ENCODE results near the gene KLHL34. TPM values are rescaled to one million over a fixed set of nuclear protein-coding genes. Genes with fewer than 3 reads are reported as not detected.

Gene KLHL34
- polyA plus RNA-seq, 1 of the 3 experiments (the other 2 are of a cell fraction): not detected

- no peaks in the 10 kb centered on the region for H3K9me2 ChIP-seq
- H3K9ac ChIP-seq: no peak overlapping the region
- CTCF ChIA-PET: interaction anchor here (0.9 kb wide), 1 partner anchor 11 kb away, joined by 3 read pairs; no protein-coding TSS in a partner anchor
- H3K9me3 ChIP-seq: no peaks in the 10 kb centered on the region
- TF ChIP-seq RCOR1 (IDR thresholded peaks at IDR 0.05; ENCODE audit: low read length) (no peak), TCF12 (IDR thresholded peaks at IDR 0.05) (no peak)
- H3K36me3 ChIP-seq (replicated peaks in 1 of 2; ENCODE audit: control insufficient read depth in 1 of 2, insufficient read depth in 2 of 2, low read length in 1 of 2): no peaks in the 10 kb centered on the region
- DNase-seq: no peak
- H3K4me3 ChIP-seq (ENCODE audit: low read depth in 2 of 2, low read length in 1 of 2): no peak overlapping the region
- H3K27me3 ChIP-seq (ENCODE audit: insufficient read depth): no peaks in the 10 kb centered on the region
- H3K27ac ChIP-seq (ENCODE audit: low read depth in 2 of 2, low read length in 1 of 2): no peak overlapping the region; a peak in 1 of 4 replicates
- no peak overlapping the region for H3K4me2 ChIP-seq
- no peaks in the 10 kb centered on the region for H3F3A ChIP-seq (replicated peaks; ENCODE audit: insufficient read depth)
- no peaks in the 10 kb centered on the region for H3K79me2 ChIP-seq (ENCODE audit: insufficient read depth)
- H3K4me1 ChIP-seq (ENCODE audit: control insufficient read depth in 1 of 2, insufficient read depth in 2 of 2, low read depth in 1 of 2, low read length in 1 of 2): no peaks in the 10 kb centered on the region; a peak in 1 of 4 replicates
- POLR2A ChIA-PET: no interaction called here
- WGBS (ENCODE audit: low lambda C conversion rate): 46% methylated on average over 5 of the region's 5 CpGs
- no peaks in the 10 kb centered on the region for H4K20me1 ChIP-seq (ENCODE audit: insufficient read depth)
- H2AFZ ChIP-seq (ENCODE audit: low read depth): no peak overlapping the region
These were observed 42.1 kb upstream of the KLHL34 start for GRCh38 chrX:21700275-21700674.

DNA sequence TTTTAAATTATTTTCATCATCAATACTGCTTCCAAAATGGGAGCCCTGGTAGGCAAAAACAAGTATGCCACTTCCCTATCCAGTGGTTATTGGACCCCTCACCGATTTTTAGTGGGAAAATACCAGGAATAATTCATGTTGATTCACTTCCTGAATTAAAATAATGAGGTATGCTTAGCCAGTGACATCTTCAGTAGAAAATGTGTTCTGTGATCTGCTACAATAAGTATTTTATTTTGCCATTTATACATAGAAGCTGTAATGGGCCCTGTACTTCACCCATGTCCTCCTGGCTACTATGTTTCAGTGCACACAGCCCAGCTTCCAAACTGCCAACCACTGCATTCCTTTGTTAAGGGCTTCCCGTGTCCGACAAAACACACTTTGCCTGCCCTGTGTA lies 41.0 kb upstream of the KLHL34 start:
- peak overlapping the region in 1 of 2 experiments; percentile 52; a peak in 2 of 4 replicates for H3K27ac ChIP-seq (ENCODE audit: low read depth in 2 of 2, low read length in 1 of 2)
- TF ChIP-seq NRF1 (IDR thresholded peaks at IDR 0.05; ENCODE audit: low read depth, low read length) (no peak), YY1 (IDR thresholded peaks at IDR 0.05; ENCODE audit: low read depth) (no peak), TEAD4 (IDR thresholded peaks at IDR 0.05; ENCODE audit: borderline replicate concordance, insufficient read depth) (no peak)
- TF ChIP-seq, protein P1, sequence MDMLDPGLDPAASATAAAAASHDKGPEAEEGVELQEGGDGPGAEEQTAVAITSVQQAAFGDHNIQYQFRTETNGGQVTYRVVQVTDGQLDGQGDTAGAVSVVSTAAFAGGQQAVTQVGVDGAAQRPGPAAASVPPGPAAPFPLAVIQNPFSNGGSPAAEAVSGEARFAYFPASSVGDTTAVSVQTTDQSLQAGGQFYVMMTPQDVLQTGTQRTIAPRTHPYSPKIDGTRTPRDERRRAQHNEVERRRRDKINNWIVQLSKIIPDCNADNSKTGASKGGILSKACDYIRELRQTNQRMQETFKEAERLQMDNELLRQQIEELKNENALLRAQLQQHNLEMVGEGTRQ (IDR thresholded peaks at IDR 0.05; ENCODE audit: borderline replicate concordance, low read depth, low read length): no peak
- ChIA-PET CTCF (interaction anchor here (0.9 kb wide), 1 partner anchor 24 kb away, joined by 3 read pairs; no protein-coding TSS in a partner anchor), POLR2A (no interaction called here)
- H3K9me2 ChIP-seq: no peaks in the 10 kb centered on the region
- no peaks in the 10 kb centered on the region; a peak in 1 of 4 replicates for H3K4me1 ChIP-seq (ENCODE audit: control insufficient read depth in 1 of 2, insufficient read depth in 2 of 2, low read depth in 1 of 2, low read length in 1 of 2)
- no peaks in the 10 kb centered on the region for H3F3A ChIP-seq (replicated peaks; ENCODE audit: insufficient read depth)
- H3K4me3 ChIP-seq (ENCODE audit: low read depth in 2 of 2, low read length in 1 of 2): no peak overlapping the region
- H3K4me2 ChIP-seq: no peak overlapping the region
- H3K9me3 ChIP-seq: no peaks in the 10 kb centered on the region
- no peaks in the 10 kb centered on the region for H4K20me1 ChIP-seq (ENCODE audit: insufficient read depth)
- no peak overlapping the region for H3K9ac ChIP-seq
- 36% methylated on average over 3 of the region's 3 CpGs for WGBS (ENCODE audit: low lambda C conversion rate)
- no peaks in the 10 kb centered on the region for H3K36me3 ChIP-seq (replicated peaks in 1 of 2; ENCODE audit: control insufficient read depth in 1 of 2, insufficient read depth in 2 of 2, low read length in 1 of 2)
- no peaks in the 10 kb centered on the region for H3K79me2 ChIP-seq (ENCODE audit: insufficient read depth)
- no peak for DNase-seq
- no peaks in the 10 kb centered on the region for H3K27me3 ChIP-seq (ENCODE audit: insufficient read depth)
- H2AFZ ChIP-seq (ENCODE audit: low read depth): no peak overlapping the region

- H3K79me2 ChIP-seq (ENCODE audit: insufficient read depth): no peaks in the 10 kb centered on the region
- no peaks in the 10 kb centered on the region for H4K20me1 ChIP-seq (ENCODE audit: insufficient read depth)
- CTCF ChIA-PET: interaction anchor here (0.9 kb wide), 1 partner anchor 23 kb away, joined by 3 read pairs; no protein-coding TSS in a partner anchor
- H3K9me2 ChIP-seq: no peaks in the 10 kb centered on the region
- WGBS (ENCODE audit: low lambda C conversion rate): 31% methylated on average over 4 of the region's 4 CpGs
- 0 out of 4 replicates have a peak overlapping the region, but pooled peaks of 1 of the 2 experiments have one; percentile 52 for H3K27ac ChIP-seq (ENCODE audit: low read depth in 2 of 2, low read length in 1 of 2)
- no peak overlapping the region for H2AFZ ChIP-seq (ENCODE audit: low read depth)
- no peaks in the 10 kb centered on the region for H3K9me3 ChIP-seq
- no peak overlapping the region for H3K4me2 ChIP-seq
- H3K4me3 ChIP-seq (ENCODE audit: low read depth in 2 of 2, low read length in 1 of 2): no peak overlapping the region
- no peak overlapping the region for H3K9ac ChIP-seq
- no peaks in the 10 kb centered on the region; a peak in 1 of 4 replicates for H3K4me1 ChIP-seq (ENCODE audit: control insufficient read depth in 1 of 2, insufficient read depth in 2 of 2, low read depth in 1 of 2, low read length in 1 of 2)
- POLR2A ChIA-PET: no interaction called here
- H3K36me3 ChIP-seq (replicated peaks in 1 of 2; ENCODE audit: control insufficient read depth in 1 of 2, insufficient read depth in 2 of 2, low read length in 1 of 2): no peaks in the 10 kb centered on the region
- H3F3A ChIP-seq (replicated peaks; ENCODE audit: insufficient read depth): no peaks in the 10 kb centered on the region
- no peak for DNase-seq
- no peaks in the 10 kb centered on the region for H3K27me3 ChIP-seq (ENCODE audit: insufficient read depth)
- TF ChIP-seq RFX5 (IDR thresholded peaks at IDR 0.05; ENCODE audit: low read length): no peak
- no peak for TF ChIP-seq CHD2 (IDR thresholded peaks at IDR 0.05; ENCODE audit: low read length, partially characterized antibody)
- TF ChIP-seq EZH2phosphoT487 (IDR thresholded peaks at IDR 0.05; ENCODE audit: borderline replicate concordance, low read depth): no peak
- no peak for TF ChIP-seq RCOR1 (IDR thresholded peaks at IDR 0.05; ENCODE audit: low read length)
- TF ChIP-seq NRF1 (IDR thresholded peaks at IDR 0.05; ENCODE audit: low read depth, low read length): no peak
- TF ChIP-seq SIN3A (IDR thresholded peaks at IDR 0.05; ENCODE audit: borderline replicate concordance, low read depth, low read length): no peak
- TF ChIP-seq TEAD4 (IDR thresholded peaks at IDR 0.05; ENCODE audit: borderline replicate concordance, insufficient read depth): no peak
- TF ChIP-seq FOXM1 (IDR thresholded peaks at IDR 0.05; ENCODE audit: low read depth): no peak
- TF ChIP-seq MEF2A (IDR thresholded peaks at IDR 0.05; ENCODE audit: borderline replicate concordance, low read depth): no peak
- TF ChIP-seq JUND (IDR thresholded peaks at IDR 0.05): no peak
- TF ChIP-seq FOSL2 (IDR thresholded peaks at IDR 0.05; ENCODE audit: borderline replicate concordance, low read depth): no peak
- TF ChIP-seq CTCF (IDR thresholded peaks at IDR 0.05): no peak
- TF ChIP-seq GATA2 (CRISPR knock-in tag; IDR thresholded peaks at IDR 0.05): no peak
- no peak for TF ChIP-seq NFIC (IDR thresholded peaks at IDR 0.05; ENCODE audit: borderline replicate concordance)
- no peak for TF ChIP-seq ELF1 (IDR thresholded peaks at IDR 0.05)
These were observed 40.1 kb upstream of the KLHL34 start for GRCh38 chrX:21698272-21698671.

Data from SK-N-SH (cell line).